Esophagus squamous epithelium (tissue), 5 donors: ENCODE data around the gene GRIK1. TPM values are rescaled to one million over a fixed set of nuclear protein-coding genes. Genes with fewer than 3 reads are reported as not detected.
"Not testable (repeated sequence)": the region's sequence is repeated elsewhere in the genome, so short reads cannot be mapped to it uniquely, and the experiment has no call there.

Experiments used
- DNase-seq: peaks from one replicate; lab custom pipeline; 2025; lab: John Stamatoyannopoulos, UW
- H3K27ac ChIP-seq, 4 donors: fragments of 200-600 bp; sonication (generic); one replicate each; pipeline ENCODE4 v1.5.1; 2016 to 2019; ENCODE audit warnings: mild to moderate bottlenecking in 1 of 4
- H3K27me3 ChIP-seq, 4 donors: fragments of 200-600 bp; sonication (generic); 1 replicate in 3 of 4; 2 replicates in 1 of 4; pipeline versions ENCODE4 v1.5.1 to v1.6.0; 2017 to 2021; ENCODE audit warnings: antibody characterized with exemption in 1 of 4
- H3K36me3 ChIP-seq, 3 donors: fragments of 200-600 bp; sonication (generic); one replicate each; pipeline ENCODE4 v1.5.1; 2016 to 2019
- H3K4me1 ChIP-seq, 3 donors: fragments of 200-600 bp; sonication (generic); one replicate each; pipeline ENCODE4 v1.5.1; 2017 to 2019
- H3K4me3 ChIP-seq, 4 donors: fragments of 200-600 bp; sonication (generic); 1 replicate in 3 of 4; 2 replicates in 1 of 4; pipeline ENCODE4 v1.5.1; 2016 to 2019; ENCODE audit warnings: mild to moderate bottlenecking in 2 of 4, moderate library complexity in 1 of 4
- H3K9me3 ChIP-seq, 3 donors: fragments of 200-600 bp; sonication (generic); one replicate each; pipeline ENCODE4 v1.5.1; 2016 to 2019
- CTCF ChIP-seq, 6 experiments: fragments of 450-650 bp in 4 of 6; fragments of 200-600 bp in 2 of 6; sonication (generic) in 2 of 6; IDR thresholded peaks; one replicate each; pipeline ENCODE4 v1.5.1; 2016 to 2019; ENCODE audit warnings: antibody characterized with exemption in 6 of 6, mild to moderate bottlenecking in 4 of 6, moderate library complexity in 4 of 6
- POLR2A ChIP-seq, 4 donors: fragments of 450-650 bp; IDR thresholded peaks; one replicate each; pipeline ENCODE4 v1.6.1; 2017; ENCODE audit warnings: antibody characterized with exemption in 4 of 4, mild to moderate bottlenecking in 4 of 4, moderate library complexity in 3 of 4
- WGBS, 2 donors: methylation state at CpG; one replicate each; pipeline ENCODE4 v1.1.5; 2018; 5-methylcytosine and 5-hydroxymethylcytosine counted together
- intact Hi-C: fragments of 100-400 bp; cut with DNase I; formaldehyde crosslinking; loops from one replicate; pipeline ENCODE4 v1.15.0; 2022
- total RNA-seq, 4 donors: library from RNA; depleted of rRNA; stranded (reverse); fragments of >200 nt; gene quantifications; one replicate each; pipeline ENCODE4 v1.1.0, GENCODE V29; 2016
- donor health status: DM: yes; HTN: yes; CAD: no.

The GRIK1 gene
- total RNA-seq, 4 donors from 2014 or later: 0.19 TPM; not detected in 3

- 82 to 86% methylated on average over 3 of the region's 3 CpGs for WGBS, 2 donors
Measured at GRCh38 chr21:29613877-29614276, 325.9 kb downstream of the GRIK1 start.

GRCh38 chr21:29613021-29613420, 326.8 kb downstream of the GRIK1 start:
- 21 to 37% methylated on average over 3 of the region's 3 CpGs for WGBS, 2 donors
- no peak for TF ChIP-seq CTCF (IDR thresholded peaks at IDR 0.05)
- no peak for TF ChIP-seq POLR2A (IDR thresholded peaks at IDR 0.05)
- no peaks in the 10 kb centered on the region for H3K9me3 ChIP-seq
- no peak overlapping the region for H3K4me3 ChIP-seq
- H3K36me3 ChIP-seq: no peaks in the 10 kb centered on the region
- no peak for DNase-seq
- intact Hi-C loops: no loop called here
- H3K27me3 ChIP-seq: no peaks in the 10 kb centered on the region
- H3K4me1 ChIP-seq: no peaks in the 10 kb centered on the region
- no peak overlapping the region for H3K27ac ChIP-seq

More at GRCh38 chr21:29613877-29614276, 325.9 kb downstream of the GRIK1 start:
- DNase-seq: no peak
- no peak for TF ChIP-seq POLR2A (IDR thresholded peaks at IDR 0.05)
- no peak for TF ChIP-seq CTCF (IDR thresholded peaks at IDR 0.05)
- Histone ChIP-seq H3K27me3 (no peaks in the 10 kb centered on the region), H3K4me1 (no peaks in the 10 kb centered on the region), H3K4me3 (no peak overlapping the region), H3K27ac (no peak overlapping the region), H3K9me3 (no peaks in the 10 kb centered on the region), H3K36me3 (no peaks in the 10 kb centered on the region)
- intact Hi-C loops: no loop called here

DNA sequence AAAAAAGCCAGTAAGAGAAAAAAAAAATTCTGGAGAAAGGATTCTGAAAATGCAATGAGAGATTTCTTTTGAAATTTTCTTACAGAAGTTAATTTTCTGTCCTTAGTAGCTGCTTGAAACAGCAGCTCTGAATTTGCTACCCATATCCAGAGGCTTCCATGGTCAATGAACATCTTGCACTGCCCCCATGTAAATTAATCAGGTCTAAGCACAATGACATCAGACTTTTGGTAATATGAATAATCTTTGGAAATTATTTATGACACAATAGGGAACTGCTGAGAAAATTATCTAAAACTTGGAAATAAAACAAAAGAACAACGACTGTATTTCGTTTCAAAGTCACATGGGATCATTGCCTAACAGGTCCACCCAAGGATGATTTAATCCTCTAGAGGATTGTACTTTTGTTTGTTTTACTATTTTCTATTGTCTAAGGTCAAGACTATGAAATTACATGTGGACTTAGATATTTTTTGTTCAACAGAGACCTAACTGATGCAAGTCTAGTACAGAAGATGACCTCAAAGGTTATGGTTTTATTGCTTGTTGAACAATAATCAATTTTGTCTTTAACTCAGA, 328.9 kb downstream of the GRIK1 start:
- no peaks in the 10 kb centered on the region for H3K4me1 ChIP-seq
- H3K36me3 ChIP-seq: no peaks in the 10 kb centered on the region
- no peaks in the 10 kb centered on the region for H3K9me3 ChIP-seq
- 40 to 45% methylated on average over 2 of the region's 2 CpGs for WGBS, 2 donors
- DNase-seq: no peak
- TF ChIP-seq CTCF (IDR thresholded peaks at IDR 0.05): no peak
- no peak for TF ChIP-seq POLR2A (IDR thresholded peaks at IDR 0.05)
- intact Hi-C loops: no loop called here
- no peak overlapping the region for H3K4me3 ChIP-seq
- no peak overlapping the region for H3K27ac ChIP-seq
- H3K27me3 ChIP-seq: no peaks in the 10 kb centered on the region

DNA sequence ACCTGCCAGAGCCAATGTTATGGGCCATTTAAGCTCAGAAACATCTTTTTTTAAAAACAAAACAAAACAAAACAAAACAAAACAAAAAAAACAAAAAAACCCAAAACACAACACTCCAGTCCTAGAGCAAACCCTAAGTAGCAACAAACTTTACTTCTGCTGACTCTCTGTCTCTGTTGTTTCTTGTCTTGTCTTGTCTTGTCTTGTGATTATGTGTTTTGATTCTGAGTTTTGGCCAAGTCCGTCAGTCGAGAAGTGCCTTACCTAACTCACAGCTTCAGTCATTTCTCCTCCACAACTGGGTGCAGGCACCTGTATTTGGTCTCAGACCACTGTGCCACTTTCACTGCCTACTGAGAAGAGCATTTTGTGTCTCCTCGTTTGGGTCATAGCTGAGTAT, 333.2 kb downstream of the GRIK1 start:
- WGBS, 2 donors: 52 to 80% methylated on average over 3 of the region's 3 CpGs
- TF ChIP-seq CTCF (IDR thresholded peaks at IDR 0.05) (no peak), POLR2A (IDR thresholded peaks at IDR 0.05) (no peak)
- intact Hi-C loops: no loop called here

GRCh38 chr21:29605219-29605618, 334.6 kb downstream of the GRIK1 start:
- H3K9me3 ChIP-seq, H3K27me3 ChIP-seq, H3K4me3 ChIP-seq, H3K36me3 ChIP-seq, DNase-seq, H3K4me1 ChIP-seq, intact Hi-C loops, H3K27ac ChIP-seq: not testable (repeated sequence)
- WGBS, 2 donors: 69 to 76% methylated on average over 3 of the region's 3 CpGs

More for the DNA sequence above, 333.2 kb downstream of the GRIK1 start:
- H3K4me1 ChIP-seq: no peaks in the 10 kb centered on the region
- H3K27ac ChIP-seq: no peak overlapping the region
- H3K9me3 ChIP-seq: no peaks in the 10 kb centered on the region
- H3K27me3 ChIP-seq: no peaks in the 10 kb centered on the region
- no peak overlapping the region for H3K4me3 ChIP-seq
- H3K36me3 ChIP-seq: no peaks in the 10 kb centered on the region
- no peak for DNase-seq

DNA sequence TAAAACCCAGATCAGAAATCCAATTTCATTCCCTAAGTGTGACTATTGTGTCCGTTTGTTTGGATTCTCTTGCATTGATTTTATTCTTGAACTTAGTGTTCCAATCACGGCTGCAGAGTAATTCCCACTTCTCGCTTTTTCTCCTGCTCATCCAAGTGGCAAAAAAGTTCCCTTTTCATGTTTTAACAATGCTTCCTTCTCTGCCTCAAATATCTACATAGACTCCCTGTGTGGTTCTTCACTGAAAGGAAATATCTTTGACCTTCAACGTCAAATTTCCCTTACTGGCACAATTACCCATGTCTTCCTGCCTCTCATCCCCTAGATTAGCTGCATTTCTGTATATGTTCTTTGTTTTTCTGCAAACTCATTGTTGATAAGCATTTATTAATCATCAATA, 335.7 kb downstream of the GRIK1 start:
- Histone ChIP-seq H3K27me3 (no peaks in the 10 kb centered on the region), H3K9me3 (no peaks in the 10 kb centered on the region), H3K36me3 (no peaks in the 10 kb centered on the region), H3K27ac (no peak overlapping the region), H3K4me1 (no peaks in the 10 kb centered on the region), H3K4me3 (no peak overlapping the region)
- intact Hi-C loops: no loop called here
- 86 to 95% methylated on average over 4 of the region's 4 CpGs for WGBS, 2 donors
- TF ChIP-seq CTCF (IDR thresholded peaks at IDR 0.05) (no peak), POLR2A (IDR thresholded peaks at IDR 0.05) (no peak)
- DNase-seq: no peak
